Glutamatergic neuron (in vitro differentiated cells): ENCODE results near the gene CCDC78. TPM values are rescaled to one million over a fixed set of nuclear protein-coding genes. Genes with fewer than 3 reads are reported as not detected.
A peak's percentile ranks its signal among the peaks of the same experiment; 100 is the strongest.
"Not testable (repeated sequence)": the region's sequence is repeated elsewhere in the genome, so short reads cannot be mapped to it uniquely, and the experiment has no call there.

Experiments
- DNase-seq: peaks from one replicate; pipeline ENCODE4 v3.0.0; 2022
- H3K27ac Mint-ChIP-seq: one replicate; pipeline ENCODE4 v1.8.0; 2020; ENCODE audit warnings: mild to moderate bottlenecking, mixed read lengths, inconsistent platforms; ENCODE audit not compliant: unreplicated experiment
- H3K27me3 Mint-ChIP-seq: one replicate; pipeline ENCODE4 v1.8.0; 2020; ENCODE audit warnings: mild to moderate bottlenecking, moderate library complexity, mixed read lengths, inconsistent platforms; ENCODE audit not compliant: unreplicated experiment
- H3K36me3 Mint-ChIP-seq: one replicate; pipeline ENCODE4 v1.8.0; 2020; ENCODE audit warnings: mild to moderate bottlenecking, mixed read lengths, inconsistent platforms; ENCODE audit not compliant: unreplicated experiment
- H3K4me1 Mint-ChIP-seq: one replicate; pipeline ENCODE4 v1.8.0; 2020; ENCODE audit warnings: mild to moderate bottlenecking, low read depth, mixed read lengths, inconsistent platforms; ENCODE audit not compliant: unreplicated experiment
- H3K4me3 Mint-ChIP-seq: one replicate; pipeline ENCODE4 v1.8.0; 2020; ENCODE audit warnings: mild to moderate bottlenecking, mixed read lengths, inconsistent platforms; ENCODE audit not compliant: unreplicated experiment
- H3K9me3 Mint-ChIP-seq: one replicate; pipeline ENCODE4 v1.8.0; 2020; ENCODE audit warnings: mild to moderate bottlenecking, moderate library complexity, mixed read lengths, inconsistent platforms; ENCODE audit not compliant: unreplicated experiment
- total RNA-seq: library from RNA; stranded (reverse); fragmentation: NEBNext Ultra II Directional; extraction: Animal tissue kit (Norgen Biotek cat#: 25700); gene quantifications from one replicate; pipeline ENCODE4 v1.2.1, GENCODE V29; 2021; ENCODE audit not compliant: unreplicated experiment
- TF ChIP-seq, protein P1 (sequence below): fragments of 200-600 bp; sonication (generic); IDR thresholded peaks from one replicate; pipeline ENCODE4 v1.5.0; 2021; ENCODE audit not compliant: partially characterized antibody, unreplicated experiment

CCDC78 gene
- total RNA-seq, 1 donor from 2014 or later = 18.9 TPM

DNA sequence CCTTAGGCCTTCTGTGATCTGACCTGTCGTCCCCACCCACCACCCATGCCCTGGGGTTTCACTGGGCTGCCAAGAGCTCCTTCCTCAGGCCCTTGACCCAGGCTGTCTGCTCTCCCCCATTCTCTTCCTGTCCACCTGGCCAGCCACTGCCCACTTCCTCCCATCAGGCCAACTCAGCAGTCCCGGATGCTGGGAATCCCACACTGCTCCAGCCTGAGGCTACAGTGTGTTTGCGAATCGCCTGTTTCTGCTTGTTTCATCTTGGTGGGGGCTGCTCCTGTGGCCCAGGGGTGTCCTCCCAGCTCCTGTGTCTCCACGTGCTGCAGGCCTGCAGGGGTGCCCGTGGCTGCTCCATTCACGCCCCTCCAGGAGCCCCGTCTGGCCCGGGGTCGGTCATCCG is 12.2 kb downstream of the CCDC78 start:
- H3K9me3 Mint-ChIP-seq = peaks cover 13% of the 10 kb centered on the region
- peaks cover 19% of the 10 kb centered on the region for H3K4me1 Mint-ChIP-seq
- no peaks in the 10 kb centered on the region for H3K36me3 Mint-ChIP-seq
- peak overlapping the region; percentile 76 for H3K27ac Mint-ChIP-seq
- H3K27me3 Mint-ChIP-seq = peaks cover 18% of the 10 kb centered on the region
- TF ChIP-seq, protein P1, sequence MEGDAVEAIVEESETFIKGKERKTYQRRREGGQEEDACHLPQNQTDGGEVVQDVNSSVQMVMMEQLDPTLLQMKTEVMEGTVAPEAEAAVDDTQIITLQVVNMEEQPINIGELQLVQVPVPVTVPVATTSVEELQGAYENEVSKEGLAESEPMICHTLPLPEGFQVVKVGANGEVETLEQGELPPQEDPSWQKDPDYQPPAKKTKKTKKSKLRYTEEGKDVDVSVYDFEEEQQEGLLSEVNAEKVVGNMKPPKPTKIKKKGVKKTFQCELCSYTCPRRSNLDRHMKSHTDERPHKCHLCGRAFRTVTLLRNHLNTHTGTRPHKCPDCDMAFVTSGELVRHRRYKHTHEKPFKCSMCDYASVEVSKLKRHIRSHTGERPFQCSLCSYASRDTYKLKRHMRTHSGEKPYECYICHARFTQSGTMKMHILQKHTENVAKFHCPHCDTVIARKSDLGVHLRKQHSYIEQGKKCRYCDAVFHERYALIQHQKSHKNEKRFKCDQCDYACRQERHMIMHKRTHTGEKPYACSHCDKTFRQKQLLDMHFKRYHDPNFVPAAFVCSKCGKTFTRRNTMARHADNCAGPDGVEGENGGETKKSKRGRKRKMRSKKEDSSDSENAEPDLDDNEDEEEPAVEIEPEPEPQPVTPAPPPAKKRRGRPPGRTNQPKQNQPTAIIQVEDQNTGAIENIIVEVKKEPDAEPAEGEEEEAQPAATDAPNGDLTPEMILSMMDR = no peak
- DNase-seq = no peak
- peak overlapping the region; percentile 59 for H3K4me3 Mint-ChIP-seq

- TF ChIP-seq, protein P1 = peak; percentile 71
- H3K27ac Mint-ChIP-seq = peak overlapping the region; percentile 48
- peaks cover 24% of the 10 kb centered on the region for H3K27me3 Mint-ChIP-seq
- DNase-seq, H3K36me3 Mint-ChIP-seq: not testable (repeated sequence)
- H3K4me3 Mint-ChIP-seq = peak overlapping the region; percentile 58
- peaks cover 15% of the 10 kb centered on the region for H3K9me3 Mint-ChIP-seq
- peaks cover 20% of the 10 kb centered on the region for H3K4me1 Mint-ChIP-seq
Observed at GRCh38 chr16:712740-713250, 13.4 kb downstream of the CCDC78 start.

GRCh38 chr16:711548-712320 is 14.5 kb downstream of the CCDC78 start:
- peaks cover 20% of the 10 kb centered on the region for H3K4me1 Mint-ChIP-seq
- no peak overlapping the region for H3K27ac Mint-ChIP-seq
- peaks cover 21% of the 10 kb centered on the region for H3K9me3 Mint-ChIP-seq
- peak; percentile 93 for DNase-seq
- H3K27me3 Mint-ChIP-seq = peaks cover 26% of the 10 kb centered on the region
- TF ChIP-seq, protein P1 = peak; percentile 95
- H3K36me3 Mint-ChIP-seq = no peaks in the 10 kb centered on the region
- H3K4me3 Mint-ChIP-seq = no peak overlapping the region

- TF ChIP-seq, protein P1 = no peak
- Mint-ChIP-seq H3K27ac (peak overlapping the region; percentile 98), H3K36me3 (no peaks in the 10 kb centered on the region), H3K4me1 (peaks cover 20% of the 10 kb centered on the region), H3K9me3 (peaks cover 23% of the 10 kb centered on the region), H3K27me3 (peaks cover 23% of the 10 kb centered on the region), H3K4me3 (no peak overlapping the region)
- no peak for DNase-seq
Observed at GRCh38 chr16:711084-711483, 15.2 kb downstream of the CCDC78 start.

- H3K4me3 Mint-ChIP-seq = peak overlapping the region; percentile 80
- TF ChIP-seq, protein P1 = no peak
- H3K27me3 Mint-ChIP-seq = peaks cover 23% of the 10 kb centered on the region
Observed at GRCh38 chr16:710500-711075, 15.7 kb downstream of the CCDC78 start.

More at GRCh38 chr16:710500-711075, 15.7 kb downstream of the CCDC78 start:
- Mint-ChIP-seq H3K36me3 (no peaks in the 10 kb centered on the region), H3K9me3 (peaks cover 23% of the 10 kb centered on the region), H3K4me1 (peaks cover 20% of the 10 kb centered on the region), H3K27ac (peak overlapping the region; percentile 98)
- DNase-seq = no peak
